ENCODE data around the gene SPECC1L. TPM values are rescaled to one million over a fixed set of nuclear protein-coding genes. Genes with fewer than 3 reads are reported as not detected.
"Not testable (repeated sequence)": the region's sequence is repeated elsewhere in the genome, so short reads cannot be mapped to it uniquely, and the experiment has no call there.

Gene SPECC1L
- total RNA-seq = 39.6 TPM

GRCh38 chr22:24270556-24271385 is at the start of gene SPECC1L:
TSS of gene SPECC1L (plus strand) at chr22:24270831. CDS start at chr22:24302232, 31,401 bp downstream.
- peak; percentile 98 for DNase-seq

- no peak for DNase-seq
Measured at GRCh38 chr22:24224468-24224867, 46.2 kb upstream of the SPECC1L start.

- DNase-seq = no peak
Measured at GRCh38 chr22:24225044-24225601, 45.5 kb upstream of the SPECC1L start.

GRCh38 chr22:24225951-24226350 is 44.7 kb upstream of the SPECC1L start:
- DNase-seq = no peak

GRCh38 chr22:24230911-24231656 is 39.5 kb upstream of the SPECC1L start:
- DNase-seq = no peak

GRCh38 chr22:24231706-24232105 is 38.9 kb upstream of the SPECC1L start:
- DNase-seq = no peak

GRCh38 chr22:24232124-24232523 is 38.5 kb upstream of the SPECC1L start:
- no peak for DNase-seq

GRCh38 chr22:24232725-24233124 is 37.9 kb upstream of the SPECC1L start:
- DNase-seq = no peak

GRCh38 chr22:24233235-24233634 is 37.4 kb upstream of the SPECC1L start:
- no peak for DNase-seq

- no peak for DNase-seq
Measured at GRCh38 chr22:24233816-24234215, 36.8 kb upstream of the SPECC1L start.

GRCh38 chr22:24235315-24235714 is 35.3 kb upstream of the SPECC1L start:
- no peak for DNase-seq

GRCh38 chr22:24236656-24237055 is 34.0 kb upstream of the SPECC1L start:
- peak; percentile 35 for DNase-seq

GRCh38 chr22:24238101-24238694 is 32.4 kb upstream of the SPECC1L start:
- not testable (repeated sequence) for DNase-seq

GRCh38 chr22:24240381-24240780 is 30.2 kb upstream of the SPECC1L start:
- DNase-seq = no peak

- DNase-seq = not testable (repeated sequence)
Measured at GRCh38 chr22:24240985-24241692, 29.5 kb upstream of the SPECC1L start.

- peak; percentile 28 for DNase-seq
Measured at GRCh38 chr22:24243417-24243816, 27.2 kb upstream of the SPECC1L start.

GRCh38 chr22:24244144-24244787 is 26.4 kb upstream of the SPECC1L start:
- peak; percentile 29 for DNase-seq

GRCh38 chr22:24245030-24245431 is 25.6 kb upstream of the SPECC1L start, which contains the start of gene GGT5:
TSS of gene GGT5 (minus strand) at chr22:24245082. CDS start at chr22:24244725, 357 bp downstream.
- DNase-seq = peak; percentile 44

- DNase-seq = peak; percentile 71
Measured at GRCh38 chr22:24245584-24246561, 24.8 kb upstream of the SPECC1L start.

GRCh38 chr22:24247011-24247507 is 23.6 kb upstream of the SPECC1L start:
- DNase-seq = no peak
